GM15510 (cell line): ENCODE measurements around the gene BLACAT1.

ENCODE experiments used
- POLR2A ChIP-seq: IDR thresholded peaks from 3 replicates; pipeline ENCODE4 v1.6.1; 2011; ENCODE audit warnings: borderline replicate concordance; ENCODE audit not compliant: insufficient read length; ENCODE audit errors: extremely low read depth

BLACAT1 gene

DNA sequence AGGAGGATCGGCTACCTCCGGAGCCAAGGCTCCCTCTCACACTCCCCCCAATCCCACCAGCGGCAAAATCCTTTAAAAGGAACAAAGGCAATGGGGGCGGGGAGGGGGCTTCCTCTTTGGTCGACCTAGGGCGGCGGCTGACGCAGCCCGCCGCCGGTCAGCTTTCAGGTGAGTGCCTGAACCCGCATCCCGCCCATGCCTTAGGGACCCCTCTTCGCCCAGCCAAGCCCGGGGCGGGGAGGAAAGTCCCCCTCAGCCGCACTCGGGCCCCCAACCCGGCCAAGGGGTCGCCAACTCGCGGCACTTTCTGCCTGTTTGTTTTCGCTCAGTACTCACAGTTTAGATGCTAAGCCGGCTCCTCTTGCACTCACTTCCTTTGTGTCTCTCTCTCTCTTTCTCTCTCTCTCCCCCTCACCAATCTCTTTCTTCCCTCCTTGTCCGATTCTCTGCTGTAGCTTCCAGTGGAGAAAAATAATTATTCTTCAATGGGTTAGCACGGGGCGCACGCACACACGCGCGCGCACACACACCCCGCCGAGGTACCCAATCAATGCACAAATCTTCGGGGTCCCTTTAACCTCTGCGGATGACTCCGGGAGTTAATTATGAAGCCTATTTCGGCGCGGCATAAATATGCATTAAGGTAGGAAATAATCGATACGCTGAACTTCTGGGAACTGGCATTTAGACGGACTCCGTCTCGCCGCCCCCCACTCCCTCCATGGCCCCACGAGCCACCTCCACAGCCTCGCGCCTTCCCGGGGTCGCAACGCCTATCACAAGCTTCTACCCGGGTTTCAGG lies at the start of gene BLACAT1:
Gene BLACAT1 (minus strand): TSS at position 465 of the 802 bp plus-strand sequence.
- TF ChIP-seq POLR2A = no peak

DNA sequence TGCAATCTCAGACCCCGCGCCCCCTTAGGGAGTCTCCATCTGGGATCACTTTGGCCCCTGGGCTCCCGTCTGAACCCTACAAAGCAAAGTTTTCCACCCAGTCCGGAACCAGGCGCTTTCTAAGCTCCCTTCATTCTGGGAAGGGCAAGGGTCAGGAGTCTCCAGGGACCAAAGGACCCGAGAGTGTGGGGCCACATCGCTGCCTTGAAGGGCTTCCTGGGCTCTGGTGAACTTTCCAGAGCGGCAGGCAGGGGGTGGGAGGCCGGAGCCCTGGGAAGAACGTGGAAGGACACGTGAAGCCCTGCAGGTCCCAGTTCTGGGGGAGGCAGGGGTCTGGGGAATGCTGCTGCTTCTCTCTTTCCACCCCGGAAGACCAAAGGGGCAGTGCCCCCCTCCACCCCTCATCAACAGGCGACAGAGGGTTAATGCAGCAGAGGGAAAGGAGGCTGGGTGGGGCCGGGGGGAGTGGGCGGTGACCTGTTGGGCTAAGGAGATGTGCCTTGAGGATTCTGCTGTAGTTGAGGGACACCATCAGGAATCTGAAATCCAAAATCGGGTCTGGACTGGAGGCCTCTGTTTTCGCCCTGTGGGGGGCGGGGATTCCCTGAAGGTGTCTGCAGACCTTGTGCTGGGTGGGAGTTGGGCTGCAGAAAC lies 49.4 kb upstream of the BLACAT1 start:
- TF ChIP-seq POLR2A = no peak

DNA sequence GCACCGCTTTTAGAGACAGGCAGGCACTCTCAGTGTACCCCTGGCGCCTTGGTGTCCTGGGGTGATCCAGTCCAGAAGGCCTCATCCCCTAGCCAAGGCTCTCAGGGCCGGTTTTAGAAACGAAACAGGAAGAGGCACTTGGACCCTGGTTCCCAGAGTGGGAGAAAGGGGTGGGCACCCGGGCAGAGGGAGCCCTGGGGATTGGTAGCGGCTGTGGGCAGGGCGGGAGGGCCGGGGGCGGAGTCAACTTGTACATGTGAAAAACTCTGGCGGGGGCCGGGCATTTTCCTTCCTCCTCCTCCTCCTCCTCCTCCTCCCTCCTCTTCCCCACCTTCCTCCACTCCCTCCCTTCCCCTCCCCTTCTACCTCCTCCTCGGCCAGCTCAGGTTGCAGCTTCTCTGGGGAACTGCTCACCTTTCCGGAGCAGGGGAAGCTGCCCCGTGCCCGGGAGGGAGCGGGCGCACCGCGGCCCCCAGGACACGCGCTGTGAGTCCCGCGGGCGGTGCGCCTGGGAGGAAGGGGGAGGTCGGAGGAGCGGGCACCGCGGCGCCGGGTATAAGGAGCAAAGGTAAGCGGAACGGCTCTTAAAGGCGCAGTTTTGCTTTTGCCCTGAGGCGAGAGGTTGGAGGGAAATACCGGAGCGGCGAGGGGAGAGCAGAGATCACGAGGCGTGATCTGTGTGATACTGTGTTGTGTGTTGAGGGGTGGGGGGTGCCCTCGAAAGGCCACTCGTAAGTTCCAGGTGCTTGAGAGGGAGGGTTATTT lies 48.6 kb upstream of the BLACAT1 start, which contains the start of gene CDK18:
Gene CDK18 (plus strand): TSS at position 359 of the 765 bp plus-strand sequence. CDS start 18,499 bp downstream, outside the sequence.
- no peak for TF ChIP-seq POLR2A

DNA sequence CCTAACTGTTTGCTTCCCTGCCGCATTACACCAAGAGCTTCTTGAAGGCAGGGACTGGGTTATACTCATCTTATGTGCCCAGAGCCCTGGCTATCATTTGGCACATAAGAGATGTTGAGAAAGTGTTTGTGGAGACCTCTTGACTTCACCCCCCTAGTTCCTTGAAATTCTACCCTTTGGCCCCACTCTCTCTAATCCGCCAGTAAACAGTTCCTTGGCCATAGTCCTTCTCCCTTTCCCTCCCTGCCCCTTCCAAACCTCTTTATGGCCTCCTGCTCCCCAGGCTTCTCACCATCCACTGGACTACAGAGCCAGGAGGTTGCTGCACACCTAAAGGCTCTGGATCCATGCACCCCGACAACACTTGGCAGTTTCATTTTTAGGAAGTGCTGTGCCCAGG lies 47.1 kb upstream of the BLACAT1 start:
- no peak for TF ChIP-seq POLR2A

DNA sequence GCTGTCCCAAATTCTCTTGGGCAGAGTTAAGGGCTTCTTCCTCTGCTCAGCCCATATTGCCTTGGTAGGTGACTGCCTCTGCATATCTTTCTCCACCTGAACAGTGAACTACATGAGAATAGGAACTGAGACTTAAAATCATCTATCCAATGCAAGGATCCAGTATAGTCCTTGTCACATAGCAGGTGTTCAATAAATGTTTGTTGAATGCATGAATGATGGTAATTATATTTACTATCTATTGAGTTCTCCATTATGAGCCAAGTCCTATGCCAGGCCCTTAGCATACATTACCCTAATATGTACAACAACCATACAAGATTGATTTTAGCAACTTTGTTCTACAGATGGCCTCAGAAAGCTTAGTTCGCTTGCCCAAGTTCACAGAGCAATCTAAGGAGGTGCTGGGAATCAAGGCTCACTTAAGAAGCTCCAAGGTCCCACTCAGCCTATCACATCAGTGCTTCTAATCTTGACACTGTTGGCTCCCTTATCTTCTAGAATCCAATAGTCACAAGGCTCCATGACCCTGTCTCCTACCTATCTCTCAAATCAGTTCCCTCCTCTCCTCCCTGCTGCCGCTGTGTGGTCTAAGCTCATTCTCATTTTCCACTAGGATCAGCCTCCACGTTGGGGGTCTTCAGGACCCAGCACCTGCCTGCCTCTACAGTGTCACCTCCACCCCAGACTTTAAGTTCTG lies 46.4 kb upstream of the BLACAT1 start:
- TF ChIP-seq POLR2A = no peak

DNA sequence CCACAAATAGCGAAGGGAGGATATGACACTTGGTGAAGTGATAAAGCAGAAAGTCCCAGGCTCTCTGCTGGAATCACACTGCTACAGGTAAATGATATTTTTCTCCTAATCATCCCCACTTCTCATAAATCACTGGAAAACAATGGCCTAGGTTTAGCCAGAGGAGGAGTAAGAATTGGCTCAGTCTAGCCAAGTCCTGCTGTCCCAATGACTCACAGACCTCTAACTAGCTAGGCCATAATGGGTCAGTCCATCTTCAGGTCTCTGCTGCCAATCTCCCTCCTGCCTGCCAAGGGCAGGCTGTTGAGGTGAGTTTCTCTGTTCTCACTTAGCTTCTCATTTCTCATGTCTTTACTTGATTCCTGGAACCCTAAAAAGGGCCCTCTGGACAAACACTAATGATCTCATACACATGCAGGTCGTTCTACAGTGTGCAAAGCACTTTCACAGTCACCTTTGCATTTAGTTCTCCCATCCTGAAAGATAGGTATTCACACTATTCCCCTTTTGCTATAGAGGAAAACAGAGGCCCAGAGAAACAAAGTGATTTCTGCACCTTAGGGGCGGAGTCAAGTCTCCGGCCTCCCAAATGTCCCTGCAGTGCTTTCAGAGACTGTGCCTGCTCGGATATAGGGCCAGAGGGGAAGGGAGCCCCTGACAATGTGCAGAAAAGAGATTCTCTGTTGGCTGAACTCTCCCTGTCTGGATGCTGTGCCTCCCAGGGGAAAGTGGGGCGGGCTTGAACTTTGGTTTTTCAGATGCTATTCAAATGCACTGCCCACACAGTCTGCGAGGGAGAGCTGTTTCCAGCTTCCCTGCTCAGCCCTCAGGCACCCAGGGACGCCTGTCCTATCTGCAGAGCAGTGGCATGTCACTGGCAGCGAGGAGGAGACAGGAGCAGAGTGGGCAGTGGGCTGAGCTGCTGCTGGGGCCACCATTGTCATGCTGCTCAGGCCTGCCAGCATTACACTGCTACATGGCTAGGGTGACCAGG lies 44.7 kb upstream of the BLACAT1 start:
- no peak for TF ChIP-seq POLR2A

DNA sequence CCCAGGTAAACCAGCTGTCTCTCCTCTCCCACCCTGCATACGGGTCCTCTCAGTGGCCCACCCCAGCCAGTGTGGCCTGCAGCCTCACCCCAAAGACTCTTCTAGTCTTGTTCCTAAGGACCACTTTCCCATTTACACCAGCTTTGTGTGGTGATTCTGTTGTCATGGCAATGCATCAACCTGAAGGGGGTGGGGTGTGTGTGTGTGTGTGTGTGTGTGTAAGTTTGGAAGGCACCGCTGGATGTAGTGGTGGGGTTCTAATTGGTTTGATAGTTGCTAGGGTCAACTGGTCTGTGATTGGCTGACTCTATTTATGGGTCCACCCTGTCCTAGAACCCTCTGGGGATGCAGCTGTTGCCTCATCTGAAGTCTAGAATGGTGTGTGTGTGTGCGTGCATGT lies 43.9 kb upstream of the BLACAT1 start:
- no peak for TF ChIP-seq POLR2A

DNA sequence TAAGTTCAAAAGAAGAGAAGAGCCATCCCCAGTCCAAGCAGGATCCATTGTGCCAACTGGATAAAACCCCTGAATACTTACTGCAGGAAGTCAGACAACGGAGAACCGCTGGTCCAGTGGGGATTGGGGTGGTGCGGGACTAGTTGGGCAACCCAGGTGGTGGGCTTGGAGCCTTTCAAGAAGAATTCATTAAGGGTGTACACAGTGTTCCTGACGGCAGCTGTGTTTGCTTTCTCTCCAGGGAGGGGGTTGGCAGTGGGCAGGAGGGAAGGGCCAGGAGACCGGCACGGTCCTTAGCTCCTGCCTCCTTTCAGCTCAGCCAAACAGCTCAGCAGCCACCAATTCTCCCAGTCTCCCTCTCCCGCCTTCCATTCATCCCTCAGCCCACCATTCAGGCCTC lies 41.5 kb upstream of the BLACAT1 start:
- no peak for TF ChIP-seq POLR2A

DNA sequence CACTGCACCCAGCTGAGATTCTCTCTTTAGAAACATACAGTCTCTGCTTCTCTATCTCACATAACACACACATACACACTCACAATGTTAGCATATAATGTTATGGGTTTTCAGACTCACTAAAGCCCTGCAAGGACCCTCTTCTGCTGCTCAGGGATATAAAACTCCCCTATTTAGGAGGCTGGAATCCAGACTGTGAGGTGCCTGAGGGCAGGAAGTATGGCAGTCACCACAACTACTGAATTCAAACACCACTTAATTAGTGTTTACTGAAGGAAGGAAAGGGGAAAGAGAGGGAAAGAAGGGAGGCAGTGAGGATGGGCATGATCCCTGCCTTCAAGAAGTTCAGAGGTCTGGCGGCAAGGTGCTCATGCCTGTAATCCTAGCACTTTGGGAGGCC lies 40.8 kb upstream of the BLACAT1 start:
- no peak for TF ChIP-seq POLR2A

DNA sequence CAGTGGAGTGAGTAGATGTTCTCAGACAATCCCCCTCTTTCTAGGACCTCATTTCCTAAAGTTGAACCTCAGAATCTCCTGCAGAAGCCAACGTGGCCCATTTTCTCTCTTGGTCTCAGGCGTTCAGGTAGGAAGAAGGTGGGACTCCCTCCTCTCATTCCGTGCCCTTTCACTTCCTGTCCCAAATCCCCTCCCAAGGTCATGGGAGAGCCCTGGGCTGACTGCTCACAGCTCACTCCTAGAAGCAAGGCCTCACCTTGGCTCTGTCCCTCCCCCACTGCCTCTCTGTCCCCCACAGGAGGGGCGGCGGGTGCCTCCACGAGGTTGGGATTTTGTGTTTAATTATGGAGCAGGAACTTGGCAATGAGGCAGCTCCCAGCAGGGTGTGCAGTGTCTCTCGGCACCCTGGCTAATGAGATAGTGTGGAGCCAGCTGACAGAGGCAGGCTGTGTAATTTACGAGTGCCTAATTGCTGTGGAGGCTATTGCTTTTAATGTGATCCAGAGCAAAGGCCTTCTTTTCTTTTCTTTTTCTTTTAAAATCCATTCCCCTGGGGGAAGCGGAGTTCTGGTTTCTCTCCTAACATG lies 39.5 kb upstream of the BLACAT1 start:
- no peak for TF ChIP-seq POLR2A

DNA sequence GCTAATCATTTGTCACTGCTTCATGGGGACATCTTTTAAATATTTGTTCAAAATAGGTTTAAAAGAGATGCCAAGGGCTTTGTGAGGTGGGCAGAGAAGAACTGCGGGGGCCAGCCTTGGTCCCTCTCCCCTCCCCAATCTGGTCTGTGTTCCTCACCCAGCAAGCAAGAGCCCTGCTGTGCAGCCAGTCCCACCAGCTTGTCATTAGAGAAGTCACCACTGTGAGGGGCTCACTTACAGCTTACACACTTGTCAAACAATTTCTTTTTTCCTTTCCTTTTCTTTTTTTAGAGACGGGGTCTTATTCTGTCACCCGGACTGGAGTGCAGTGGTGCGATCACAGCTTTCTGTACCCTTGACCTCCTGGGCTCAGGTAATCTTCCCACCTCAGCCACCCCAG lies 38.3 kb upstream of the BLACAT1 start:
- TF ChIP-seq POLR2A = no peak

DNA sequence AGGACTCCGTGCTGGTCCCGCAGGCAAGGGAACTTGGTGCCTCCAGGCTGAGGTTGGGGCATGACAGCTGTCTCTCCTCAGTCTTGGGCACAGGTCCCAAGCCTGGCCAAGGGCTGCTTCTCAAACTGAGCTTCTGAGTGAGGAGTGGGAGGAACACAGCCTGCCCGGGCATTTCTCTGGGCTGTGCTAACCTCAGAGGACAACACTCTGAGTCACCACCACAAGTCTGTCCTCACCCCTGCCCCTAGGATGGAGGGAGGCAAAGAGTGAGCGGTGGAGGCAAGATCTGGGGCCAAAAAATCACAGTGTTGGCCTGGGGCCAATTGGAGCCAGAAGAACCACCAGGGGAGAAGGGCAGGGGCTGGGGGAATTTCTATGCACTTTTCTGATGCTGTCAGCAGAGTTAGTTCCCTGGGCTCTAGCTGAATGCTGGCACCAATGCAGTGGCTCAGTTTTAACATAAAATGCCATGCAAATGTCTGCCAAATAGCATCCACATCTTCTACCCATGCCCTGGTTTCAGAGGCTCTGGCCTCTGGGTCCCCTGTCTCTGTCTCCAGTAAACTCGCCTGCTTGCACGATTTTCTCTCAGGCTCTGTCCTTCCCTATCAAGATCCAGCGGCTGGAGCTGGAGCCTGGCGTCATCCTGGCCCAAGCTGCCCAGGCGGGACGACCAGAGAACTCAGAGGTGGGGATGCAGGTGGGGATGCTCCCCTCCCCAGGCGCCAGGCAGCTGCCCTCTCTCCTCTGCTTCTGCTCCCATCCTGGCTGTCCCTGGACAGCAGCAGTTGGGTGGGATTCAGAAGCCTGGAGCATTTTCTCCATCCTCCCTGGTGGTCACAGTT lies 37.6 kb upstream of the BLACAT1 start:
- TF ChIP-seq POLR2A = no peak
